ENCODE measurements around the gene LIMD2.

GRCh38 chr17:63657786-63658185 lies 42.1 kb downstream of the LIMD2 start:
- TF ChIP-seq EZH2phosphoT487 (IDR thresholded peaks at IDR 0.05; ENCODE audit: unreplicated experiment) (no peak), EZH2 (IDR thresholded peaks at IDR 0.05; ENCODE audit: low read depth, unreplicated experiment) (no peak), CTCF (conservative IDR thresholded peaks at IDR 0.05; ENCODE audit: low read depth in 2 of 2) (no peak), REST (IDR thresholded peaks at IDR 0.05; ENCODE audit: unreplicated experiment) (no peak), POLR2AphosphoS5 (IDR thresholded peaks at IDR 0.05; ENCODE audit: low read depth) (no peak), ZNF331 (CRISPR knock-in tag; IDR thresholded peaks at IDR 0.05; ENCODE audit: low read depth) (no peak), CREB1 (CRISPR knock-in tag; IDR thresholded peaks at IDR 0.05; ENCODE audit: low read depth) (no peak)
